ENCODE data around the gene ZNF664. TPM values are rescaled to one million over a fixed set of nuclear protein-coding genes. Genes with fewer than 3 reads are reported as not detected.

The ZNF664 gene
- total and polyA plus RNA-seq, 2 of the 8 experiments (the other 6 are each of a cell fraction or from before 2014, with no cell fraction given), result 22.8 to 51.4 TPM

DNA sequence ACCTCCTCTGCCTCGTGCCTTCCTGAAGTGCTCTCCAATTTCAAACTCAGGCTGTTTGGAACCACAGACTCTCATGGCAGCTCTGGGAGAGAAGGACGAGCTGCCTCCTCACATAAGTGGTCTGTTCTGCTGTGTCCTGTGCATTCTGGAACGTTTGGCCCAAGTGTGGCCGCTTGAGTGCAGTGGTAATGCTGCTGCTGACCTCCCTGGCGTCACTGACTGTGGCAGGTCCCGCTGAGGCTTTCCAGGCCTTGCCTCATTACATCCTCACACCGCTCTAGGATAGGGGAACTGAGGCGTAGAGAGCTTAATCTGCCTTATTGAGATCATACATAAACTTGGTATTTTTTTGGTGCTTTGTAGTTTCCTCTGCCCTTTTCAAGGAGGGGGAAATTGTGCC, 14.6 kb upstream of the ZNF664 start (continued):
- no peak for TF ChIP-seq HDAC2 (IDR thresholded peaks at IDR 0.05; ENCODE audit: borderline replicate concordance in 1 of 2, low read depth in 2 of 2, low read length in 2 of 2)
- no peak for TF ChIP-seq GTF2F1 (IDR thresholded peaks at IDR 0.05; ENCODE audit: borderline replicate concordance, low read depth, low read length)
- TF ChIP-seq JUN (IDR thresholded peaks at IDR 0.05; ENCODE audit: low read depth, low read length), result no peak
- no peak for TF ChIP-seq CBX5 (IDR thresholded peaks at IDR 0.05; ENCODE audit: low read depth, low read length)
